Measurements from ENCODE around the gene CEP85.

Gene CEP85

GRCh38 chr1:26233903-26234643 lies at the start of gene CEP85:
Gene CEP85 (plus strand): TSS chr1:26234200. CDS start chr1:26239784, 5,584 bp downstream.
- DNase-seq = peak; percentile 99

GRCh38 chr1:26184883-26185282 lies 49.1 kb upstream of the CEP85 start:
- no peak for DNase-seq

- no peak for DNase-seq
Measured at GRCh38 chr1:26187882-26188281, 46.1 kb upstream of the CEP85 start.

- DNase-seq = no peak
Measured at GRCh38 chr1:26188477-26188876, 45.5 kb upstream of the CEP85 start.

GRCh38 chr1:26189331-26189730 lies 44.7 kb upstream of the CEP85 start:
- no peak for DNase-seq

GRCh38 chr1:26189751-26190275 lies 44.2 kb upstream of the CEP85 start:
- DNase-seq = no peak

- DNase-seq = no peak
Measured at GRCh38 chr1:26190373-26190987, 43.5 kb upstream of the CEP85 start, which contains the start of gene CATSPER4. Gene CATSPER4 (plus strand): TSS chr1:26190602. CDS start chr1:26190628, 26 bp downstream.

- peak; percentile 31 for DNase-seq
Measured at GRCh38 chr1:26191739-26192138, 42.3 kb upstream of the CEP85 start.

GRCh38 chr1:26195805-26196204 lies 38.2 kb upstream of the CEP85 start:
- no peak for DNase-seq

GRCh38 chr1:26197301-26197700 lies 36.7 kb upstream of the CEP85 start:
- DNase-seq = no peak

GRCh38 chr1:26197813-26198212 lies 36.2 kb upstream of the CEP85 start:
- no peak for DNase-seq

- no peak for DNase-seq
Measured at GRCh38 chr1:26200413-26200812, 33.6 kb upstream of the CEP85 start.

GRCh38 chr1:26203642-26204318 lies 30.2 kb upstream of the CEP85 start:
- DNase-seq = no peak

GRCh38 chr1:26210147-26210870 lies 23.7 kb upstream of the CEP85 start:
- DNase-seq = no peak

GRCh38 chr1:26212726-26213125 lies 21.3 kb upstream of the CEP85 start:
- DNase-seq = no peak

GRCh38 chr1:26213335-26213905 lies 20.6 kb upstream of the CEP85 start:
- DNase-seq = no peak

- DNase-seq = no peak
Measured at GRCh38 chr1:26215246-26215645, 18.8 kb upstream of the CEP85 start.

GRCh38 chr1:26218906-26219494 lies 15.0 kb upstream of the CEP85 start:
- DNase-seq = no peak

- DNase-seq = no peak
Measured at GRCh38 chr1:26220199-26220912, 13.6 kb upstream of the CEP85 start.

GRCh38 chr1:26221094-26221493 lies 12.9 kb upstream of the CEP85 start:
- DNase-seq = no peak

- DNase-seq = no peak
Measured at GRCh38 chr1:26224606-26225005, 9.4 kb upstream of the CEP85 start.
